SK-N-SH treated with all-trans-retinoic acid at 6 μM for 48 hours (cell line): ENCODE results near the gene PSMC2.
A peak's percentile ranks its signal among the peaks of the same experiment; 100 is the strongest.

Experiments
- ATAC-seq: fragments of 200-7000 bp; cut with Tn5 transposase; 3 replicates; pipeline ENCODE4 v1.9.1; 2020; ENCODE audit warnings: mild to moderate bottlenecking, moderate library complexity
- ARNTL ChIP-seq: fragments of 450-650 bp; formaldehyde crosslinking; IDR thresholded peaks from 2 replicates; pipeline ENCODE4 v1.5.0; 2020; ENCODE audit warnings: low read depth, mild to moderate bottlenecking, moderate library complexity, borderline replicate concordance
- BACH2 ChIP-seq: fragments of 250-450 bp; sonication (Bioruptor Pico); IDR thresholded peaks from 2 replicates; pipeline ENCODE4 v1.9.0; 2021; ENCODE audit warnings: mild to moderate bottlenecking, borderline replicate concordance
- CSDC2 ChIP-seq: fragments of 250-450 bp; sonication (Bioruptor Pico); IDR thresholded peaks from 2 replicates; pipeline ENCODE4 v1.5.0; 2020; ENCODE audit warnings: mild to moderate bottlenecking, moderate library complexity
- ESRRG ChIP-seq: fragments of 250-450 bp; sonication (Bioruptor Pico); IDR thresholded peaks from 2 replicates; pipeline ENCODE4 v1.6.1; 2021; ENCODE audit warnings: mild to moderate bottlenecking
- GLIS3 ChIP-seq: fragments of 250-450 bp; sonication (Bioruptor Pico); IDR thresholded peaks from 2 replicates; pipeline ENCODE4 v1.5.0; 2020; ENCODE audit warnings: mild to moderate bottlenecking, moderate library complexity
- ISL1 ChIP-seq: fragments of 250-450 bp; sonication (Bioruptor Pico); IDR thresholded peaks from 2 replicates; pipeline ENCODE4 v2.1.2; 2022; ENCODE audit warnings: mild to moderate bottlenecking, moderate library complexity
- OSR1 ChIP-seq: fragments of 250-450 bp; sonication (Bioruptor Pico); IDR thresholded peaks from 2 replicates; pipeline ENCODE4 v1.8.0; 2022; ENCODE audit warnings: moderate library complexity, mild to moderate bottlenecking, inconsistent platforms
- RARB ChIP-seq: fragments of 250-450 bp; sonication (Bioruptor Pico); IDR thresholded peaks from 2 replicates; pipeline ENCODE4 v1.8.0; 2021; ENCODE audit warnings: mild to moderate bottlenecking, moderate library complexity
- SNAI2 ChIP-seq: fragments of 250-450 bp; sonication (Bioruptor Pico); IDR thresholded peaks from 2 replicates; pipeline ENCODE4 v1.5.0; 2020; ENCODE audit warnings: mild to moderate bottlenecking, moderate library complexity
- TCF4 ChIP-seq: fragments of 250-450 bp; sonication (Bioruptor Pico); IDR thresholded peaks from 2 replicates; pipeline ENCODE4 v1.8.0; 2021; ENCODE audit warnings: mild to moderate bottlenecking, moderate library complexity, borderline replicate concordance
- TOX ChIP-seq: fragments of 250-450 bp; sonication (Bioruptor Pico); IDR thresholded peaks from 2 replicates; pipeline ENCODE4 v1.8.0; 2021; ENCODE audit warnings: mild to moderate bottlenecking, moderate library complexity, borderline replicate concordance
- ZFP3 ChIP-seq: fragments of 250-450 bp; sonication (Bioruptor Pico); IDR thresholded peaks from 2 replicates; pipeline ENCODE4 v1.5.0; 2020; ENCODE audit warnings: mild to moderate bottlenecking, moderate library complexity
- ZFP30 ChIP-seq: fragments of 450-650 bp; formaldehyde crosslinking; IDR thresholded peaks from 2 replicates; pipeline ENCODE4 v1.5.0; 2022; ENCODE audit warnings: mild to moderate bottlenecking, moderate library complexity
- ZNF565 ChIP-seq: fragments of 450-650 bp; formaldehyde crosslinking; conservative IDR thresholded peaks from 2 replicates; pipeline ENCODE4 v1.5.0; 2020; ENCODE audit warnings: low read depth, mild to moderate bottlenecking, moderate library complexity
- ZNF8 ChIP-seq: fragments of 450-650 bp; formaldehyde crosslinking; IDR thresholded peaks from 2 replicates; pipeline ENCODE4 v1.5.0; 2020; ENCODE audit warnings: mild to moderate bottlenecking, moderate library complexity
- TF ChIP-seq, protein P1 (sequence below): fragments of 250-450 bp; sonication (Bioruptor Pico); IDR thresholded peaks from 2 replicates; pipeline ENCODE4 v1.8.0; 2021; ENCODE audit warnings: low read depth, mild to moderate bottlenecking, moderate library complexity, borderline replicate concordance
- TF ChIP-seq, protein P2 (sequence below): fragments of 250-450 bp; sonication (Bioruptor Pico); IDR thresholded peaks from 2 replicates; pipeline ENCODE4 v1.5.1; 2020; ENCODE audit warnings: low read depth, mild to moderate bottlenecking, moderate library complexity
- TF ChIP-seq, protein P3 (sequence below): fragments of 250-450 bp; sonication (Bioruptor Pico); IDR thresholded peaks from 2 replicates; pipeline ENCODE4 v1.5.1; 2021; ENCODE audit warnings: mild to moderate bottlenecking, moderate library complexity
- TF ChIP-seq, protein P4 (sequence below): fragments of 250-450 bp; sonication (Bioruptor Pico); IDR thresholded peaks from 2 replicates; pipeline ENCODE4 v1.8.0; 2020; ENCODE audit warnings: mild to moderate bottlenecking, moderate library complexity, borderline replicate concordance
- TF ChIP-seq, protein P5 (sequence below): fragments of 250-450 bp; sonication (Bioruptor Pico); IDR thresholded peaks from 2 replicates; pipeline ENCODE4 v1.5.0; 2020; ENCODE audit warnings: mild to moderate bottlenecking, moderate library complexity

PSMC2 gene

DNA sequence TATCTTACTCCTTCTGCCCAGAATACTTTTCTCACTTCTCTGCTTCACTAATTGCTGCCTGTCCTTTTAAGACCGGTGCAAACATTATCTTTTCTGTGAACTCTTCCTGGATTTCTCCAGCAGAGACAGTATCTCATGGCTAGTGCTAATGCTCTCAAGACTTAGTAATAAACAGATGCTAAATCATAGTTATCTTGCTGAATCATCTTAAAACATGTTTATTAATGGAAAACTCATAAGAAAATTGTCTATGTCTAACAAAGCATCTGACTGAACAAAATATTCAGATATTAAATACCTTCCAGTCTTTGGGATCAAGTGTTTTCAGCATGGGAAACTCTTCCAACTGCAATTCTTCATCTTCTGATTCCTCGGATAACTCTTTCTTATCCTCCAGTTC lies 6.0 kb upstream of the PSMC2 start:
- no peak for ATAC-seq
- TF ChIP-seq CSDC2 (CRISPR knock-in tag) (no peak), ARNTL (no peak), RARB (CRISPR knock-in tag) (no peak), ZFP3 (no peak), ZNF565 (CRISPR knock-in tag) (no peak), ZFP30 (no peak)
- TF ChIP-seq, protein P1, sequence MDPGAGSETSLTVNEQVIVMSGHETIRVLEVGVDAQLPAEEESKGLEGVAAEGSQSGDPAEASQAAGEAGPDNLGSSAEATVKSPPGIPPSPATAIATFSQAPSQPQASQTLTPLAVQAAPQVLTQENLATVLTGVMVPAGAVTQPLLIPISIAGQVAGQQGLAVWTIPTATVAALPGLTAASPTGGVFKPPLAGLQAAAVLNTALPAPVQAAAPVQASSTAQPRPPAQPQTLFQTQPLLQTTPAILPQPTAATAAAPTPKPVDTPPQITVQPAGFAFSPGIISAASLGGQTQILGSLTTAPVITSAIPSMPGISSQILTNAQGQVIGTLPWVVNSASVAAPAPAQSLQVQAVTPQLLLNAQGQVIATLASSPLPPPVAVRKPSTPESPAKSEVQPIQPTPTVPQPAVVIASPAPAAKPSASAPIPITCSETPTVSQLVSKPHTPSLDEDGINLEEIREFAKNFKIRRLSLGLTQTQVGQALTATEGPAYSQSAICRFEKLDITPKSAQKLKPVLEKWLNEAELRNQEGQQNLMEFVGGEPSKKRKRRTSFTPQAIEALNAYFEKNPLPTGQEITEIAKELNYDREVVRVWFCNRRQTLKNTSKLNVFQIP (CRISPR knock-in tag): no peak
- TF ChIP-seq, all 23 proteins: peak for 0

DNA sequence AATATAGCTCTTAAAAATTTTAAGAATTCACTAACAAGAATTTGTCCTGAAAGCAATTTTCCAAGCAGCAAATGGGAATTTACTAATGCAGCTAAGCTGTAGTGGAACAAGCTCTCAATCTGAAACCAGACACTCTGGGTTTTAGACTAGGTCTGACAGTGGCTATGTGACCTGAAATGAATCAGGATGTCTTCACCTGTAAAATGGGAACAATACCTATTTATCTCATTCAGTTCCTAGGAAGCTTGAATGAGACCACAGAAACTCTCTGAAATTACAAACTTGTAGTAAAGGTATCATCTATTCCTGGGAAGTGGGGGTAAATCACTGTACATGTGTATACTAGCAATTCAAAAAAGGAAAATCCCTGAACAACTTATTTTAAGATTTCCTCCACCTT lies 4.1 kb upstream of the PSMC2 start:
- TF ChIP-seq, protein P2, sequence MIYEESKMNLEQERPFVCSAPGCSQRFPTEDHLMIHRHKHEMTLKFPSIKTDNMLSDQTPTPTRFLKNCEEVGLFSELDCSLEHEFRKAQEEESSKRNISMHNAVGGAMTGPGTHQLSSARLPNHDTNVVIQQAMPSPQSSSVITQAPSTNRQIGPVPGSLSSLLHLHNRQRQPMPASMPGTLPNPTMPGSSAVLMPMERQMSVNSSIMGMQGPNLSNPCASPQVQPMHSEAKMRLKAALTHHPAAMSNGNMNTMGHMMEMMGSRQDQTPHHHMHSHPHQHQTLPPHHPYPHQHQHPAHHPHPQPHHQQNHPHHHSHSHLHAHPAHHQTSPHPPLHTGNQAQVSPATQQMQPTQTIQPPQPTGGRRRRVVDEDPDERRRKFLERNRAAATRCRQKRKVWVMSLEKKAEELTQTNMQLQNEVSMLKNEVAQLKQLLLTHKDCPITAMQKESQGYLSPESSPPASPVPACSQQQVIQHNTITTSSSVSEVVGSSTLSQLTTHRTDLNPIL: no peak
- TF ChIP-seq ESRRG (CRISPR knock-in tag): no peak
- TF ChIP-seq RARB (CRISPR knock-in tag): no peak
- TF ChIP-seq, protein P1 (CRISPR knock-in tag): no peak
- TF ChIP-seq, all 23 proteins: peak for 0
- ATAC-seq: no peak

DNA sequence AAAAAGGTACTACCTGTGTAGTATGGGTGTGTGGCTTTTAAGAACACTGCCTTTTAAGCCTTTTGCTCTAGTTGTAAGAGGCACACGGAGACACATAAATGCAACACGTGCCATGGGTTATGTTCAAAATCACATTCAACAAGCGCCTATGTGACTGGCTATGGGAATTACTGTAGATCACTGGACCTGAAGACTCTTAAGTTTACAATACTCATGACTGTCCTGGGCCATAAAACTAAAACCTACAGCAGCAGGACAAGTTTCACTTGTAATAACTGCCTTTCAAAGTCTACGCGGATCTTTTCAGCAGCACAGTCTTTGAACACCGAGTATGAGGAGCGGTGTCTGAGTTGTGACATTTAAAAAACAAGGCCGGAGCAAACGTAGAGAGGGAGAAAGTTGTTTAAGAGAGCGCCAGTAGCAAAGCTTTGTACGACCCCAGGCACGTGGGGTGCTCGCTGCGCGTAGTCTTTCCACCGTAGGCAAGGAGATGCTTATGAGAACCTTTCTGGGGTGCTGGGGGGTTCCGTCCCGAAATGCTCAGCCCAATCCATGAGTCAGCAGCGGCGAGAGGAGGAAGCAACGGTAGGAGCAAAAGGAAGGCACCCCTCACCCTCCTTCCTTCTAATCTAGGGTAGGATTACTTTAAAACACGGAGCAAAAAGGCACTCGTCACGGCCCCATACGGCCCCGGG lies 3.5 kb upstream of the PSMC2 start:
- TF ChIP-seq ISL1 (no peak), ZFP30 (no peak), ZNF565 (CRISPR knock-in tag) (no peak), RARB (CRISPR knock-in tag) (no peak), TCF4 (CRISPR knock-in tag) (no peak), GLIS3 (CRISPR knock-in tag) (no peak), TOX (CRISPR knock-in tag) (no peak), ESRRG (CRISPR knock-in tag) (no peak), SNAI2 (no peak), BACH2 (no peak), OSR1 (no peak), CSDC2 (CRISPR knock-in tag) (no peak), ZNF8 (CRISPR knock-in tag) (no peak), ZFP3 (no peak), ARNTL (no peak)
- TF ChIP-seq, protein P2: no peak
- TF ChIP-seq, protein P3, sequence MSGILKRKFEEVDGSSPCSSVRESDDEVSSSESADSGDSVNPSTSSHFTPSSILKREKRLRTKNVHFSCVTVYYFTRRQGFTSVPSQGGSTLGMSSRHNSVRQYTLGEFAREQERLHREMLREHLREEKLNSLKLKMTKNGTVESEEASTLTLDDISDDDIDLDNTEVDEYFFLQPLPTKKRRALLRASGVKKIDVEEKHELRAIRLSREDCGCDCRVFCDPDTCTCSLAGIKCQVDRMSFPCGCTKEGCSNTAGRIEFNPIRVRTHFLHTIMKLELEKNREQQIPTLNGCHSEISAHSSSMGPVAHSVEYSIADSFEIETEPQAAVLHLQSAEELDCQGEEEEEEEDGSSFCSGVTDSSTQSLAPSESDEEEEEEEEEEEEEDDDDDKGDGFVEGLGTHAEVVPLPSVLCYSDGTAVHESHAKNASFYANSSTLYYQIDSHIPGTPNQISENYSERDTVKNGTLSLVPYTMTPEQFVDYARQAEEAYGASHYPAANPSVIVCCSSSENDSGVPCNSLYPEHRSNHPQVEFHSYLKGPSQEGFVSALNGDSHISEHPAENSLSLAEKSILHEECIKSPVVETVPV: no peak
- TF ChIP-seq, protein P4, sequence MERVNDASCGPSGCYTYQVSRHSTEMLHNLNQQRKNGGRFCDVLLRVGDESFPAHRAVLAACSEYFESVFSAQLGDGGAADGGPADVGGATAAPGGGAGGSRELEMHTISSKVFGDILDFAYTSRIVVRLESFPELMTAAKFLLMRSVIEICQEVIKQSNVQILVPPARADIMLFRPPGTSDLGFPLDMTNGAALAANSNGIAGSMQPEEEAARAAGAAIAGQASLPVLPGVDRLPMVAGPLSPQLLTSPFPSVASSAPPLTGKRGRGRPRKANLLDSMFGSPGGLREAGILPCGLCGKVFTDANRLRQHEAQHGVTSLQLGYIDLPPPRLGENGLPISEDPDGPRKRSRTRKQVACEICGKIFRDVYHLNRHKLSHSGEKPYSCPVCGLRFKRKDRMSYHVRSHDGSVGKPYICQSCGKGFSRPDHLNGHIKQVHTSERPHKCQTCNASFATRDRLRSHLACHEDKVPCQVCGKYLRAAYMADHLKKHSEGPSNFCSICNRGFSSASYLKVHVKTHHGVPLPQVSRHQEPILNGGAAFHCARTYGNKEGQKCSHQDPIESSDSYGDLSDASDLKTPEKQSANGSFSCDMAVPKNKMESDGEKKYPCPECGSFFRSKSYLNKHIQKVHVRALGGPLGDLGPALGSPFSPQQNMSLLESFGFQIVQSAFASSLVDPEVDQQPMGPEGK: no peak
- TF ChIP-seq, protein P5, sequence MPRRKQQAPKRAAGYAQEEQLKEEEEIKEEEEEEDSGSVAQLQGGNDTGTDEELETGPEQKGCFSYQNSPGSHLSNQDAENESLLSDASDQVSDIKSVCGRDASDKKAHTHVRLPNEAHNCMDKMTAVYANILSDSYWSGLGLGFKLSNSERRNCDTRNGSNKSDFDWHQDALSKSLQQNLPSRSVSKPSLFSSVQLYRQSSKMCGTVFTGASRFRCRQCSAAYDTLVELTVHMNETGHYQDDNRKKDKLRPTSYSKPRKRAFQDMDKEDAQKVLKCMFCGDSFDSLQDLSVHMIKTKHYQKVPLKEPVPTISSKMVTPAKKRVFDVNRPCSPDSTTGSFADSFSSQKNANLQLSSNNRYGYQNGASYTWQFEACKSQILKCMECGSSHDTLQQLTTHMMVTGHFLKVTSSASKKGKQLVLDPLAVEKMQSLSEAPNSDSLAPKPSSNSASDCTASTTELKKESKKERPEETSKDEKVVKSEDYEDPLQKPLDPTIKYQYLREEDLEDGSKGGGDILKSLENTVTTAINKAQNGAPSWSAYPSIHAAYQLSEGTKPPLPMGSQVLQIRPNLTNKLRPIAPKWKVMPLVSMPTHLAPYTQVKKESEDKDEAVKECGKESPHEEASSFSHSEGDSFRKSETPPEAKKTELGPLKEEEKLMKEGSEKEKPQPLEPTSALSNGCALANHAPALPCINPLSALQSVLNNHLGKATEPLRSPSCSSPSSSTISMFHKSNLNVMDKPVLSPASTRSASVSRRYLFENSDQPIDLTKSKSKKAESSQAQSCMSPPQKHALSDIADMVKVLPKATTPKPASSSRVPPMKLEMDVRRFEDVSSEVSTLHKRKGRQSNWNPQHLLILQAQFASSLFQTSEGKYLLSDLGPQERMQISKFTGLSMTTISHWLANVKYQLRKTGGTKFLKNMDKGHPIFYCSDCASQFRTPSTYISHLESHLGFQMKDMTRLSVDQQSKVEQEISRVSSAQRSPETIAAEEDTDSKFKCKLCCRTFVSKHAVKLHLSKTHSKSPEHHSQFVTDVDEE (CRISPR knock-in tag): no peak
- ATAC-seq: peak; percentile 37
